Measurements from ENCODE around the gene PRR9. TPM values are rescaled to one million over a fixed set of nuclear protein-coding genes. Genes with fewer than 3 reads are reported as not detected.

Gene PRR9
- total RNA-seq, 1 experiment from 2014 or later: not detected

DNA sequence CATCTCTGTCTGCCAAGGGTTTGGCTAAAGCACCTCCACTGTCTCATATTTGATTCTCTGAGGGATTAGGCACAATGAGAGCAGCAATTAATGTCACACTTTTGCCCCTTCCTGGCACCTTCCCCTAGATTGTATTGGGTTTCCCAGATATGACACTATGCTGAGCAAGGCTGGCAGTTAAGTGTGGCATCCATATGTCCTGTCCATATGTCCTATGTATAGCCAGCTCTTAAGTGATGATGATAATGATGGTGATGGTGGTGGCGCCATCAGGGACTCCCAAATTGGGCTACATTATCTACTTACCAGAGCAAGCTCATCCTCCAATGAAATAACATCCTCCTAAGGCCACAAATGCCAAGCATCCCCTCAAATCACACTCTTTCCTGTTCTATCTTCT, 28.6 kb downstream of the PRR9 start:
- TF ChIP-seq EZH2phosphoT487 (IDR thresholded peaks at IDR 0.05; ENCODE audit: borderline replicate concordance, low read length): no peak
- no peak for TF ChIP-seq EZH2 (IDR thresholded peaks at IDR 0.05; ENCODE audit: low read length, unreplicated experiment)
- TF ChIP-seq, protein P1, sequence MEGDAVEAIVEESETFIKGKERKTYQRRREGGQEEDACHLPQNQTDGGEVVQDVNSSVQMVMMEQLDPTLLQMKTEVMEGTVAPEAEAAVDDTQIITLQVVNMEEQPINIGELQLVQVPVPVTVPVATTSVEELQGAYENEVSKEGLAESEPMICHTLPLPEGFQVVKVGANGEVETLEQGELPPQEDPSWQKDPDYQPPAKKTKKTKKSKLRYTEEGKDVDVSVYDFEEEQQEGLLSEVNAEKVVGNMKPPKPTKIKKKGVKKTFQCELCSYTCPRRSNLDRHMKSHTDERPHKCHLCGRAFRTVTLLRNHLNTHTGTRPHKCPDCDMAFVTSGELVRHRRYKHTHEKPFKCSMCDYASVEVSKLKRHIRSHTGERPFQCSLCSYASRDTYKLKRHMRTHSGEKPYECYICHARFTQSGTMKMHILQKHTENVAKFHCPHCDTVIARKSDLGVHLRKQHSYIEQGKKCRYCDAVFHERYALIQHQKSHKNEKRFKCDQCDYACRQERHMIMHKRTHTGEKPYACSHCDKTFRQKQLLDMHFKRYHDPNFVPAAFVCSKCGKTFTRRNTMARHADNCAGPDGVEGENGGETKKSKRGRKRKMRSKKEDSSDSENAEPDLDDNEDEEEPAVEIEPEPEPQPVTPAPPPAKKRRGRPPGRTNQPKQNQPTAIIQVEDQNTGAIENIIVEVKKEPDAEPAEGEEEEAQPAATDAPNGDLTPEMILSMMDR (conservative IDR thresholded peaks at IDR 0.05; ENCODE audit: low read depth, low read length): no peak
- POLR2A ChIA-PET (ENCODE audit: unreplicated experiment): no interaction called here
- Histone ChIP-seq H3K36me3 (ENCODE audit: low read depth, low read length) (no peaks in the 10 kb centered on the region), H3K4me1 (ENCODE audit: insufficient read depth, low read length) (no peaks in the 10 kb centered on the region), H3K9me3 (ENCODE audit: low read length) (no peaks in the 10 kb centered on the region), H3K27me3 (ENCODE audit: low read length) (peaks cover 35% of the 10 kb centered on the region), H3K27ac (ENCODE audit: low read length) (no peak overlapping the region), H3F3A (ENCODE audit: low read length, unreplicated experiment) (no peaks in the 10 kb centered on the region), H3K4me2 (ENCODE audit: low read length) (no peak overlapping the region), H4K20me1 (ENCODE audit: low read length) (no peaks in the 10 kb centered on the region), H3K4me3 (ENCODE audit: low read length) (no peak overlapping the region), H3K79me2 (ENCODE audit: low read length) (no peaks in the 10 kb centered on the region), H2AFZ (ENCODE audit: low read length) (no peak overlapping the region), H3K9ac (ENCODE audit: low read length) (no peak overlapping the region), H3K9me2 (replicated peaks; ENCODE audit: low read length) (no peaks in the 10 kb centered on the region)
- no peak for ATAC-seq
- BruUV-seq (replicated peaks): no TSS peak
- DNase-seq: no peak
- CTCF ChIA-PET: no interaction called here
- intact Hi-C loops (cut with micrococcal nuclease): no loop called here

DNA sequence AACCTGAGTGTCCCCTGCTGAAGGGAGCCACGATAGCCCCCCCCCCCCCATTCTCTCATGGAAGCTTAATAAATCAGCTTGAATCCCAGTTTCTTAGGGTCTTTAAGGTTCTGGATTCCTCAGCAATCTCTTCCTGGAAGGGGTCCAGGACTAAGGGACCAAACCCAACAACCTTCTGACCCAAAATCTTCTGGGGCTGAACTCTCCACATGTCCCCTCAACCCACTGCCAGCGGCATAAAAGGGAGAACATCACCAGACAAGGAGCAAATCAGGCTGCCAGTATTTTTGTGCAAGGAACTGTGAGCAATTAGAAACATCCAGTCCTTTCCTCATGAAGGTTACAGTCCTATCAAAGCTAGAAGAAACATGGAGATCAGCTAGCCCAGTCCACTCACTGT, 29.4 kb downstream of the PRR9 start:
- peaks cover 37% of the 10 kb centered on the region for H3K27me3 ChIP-seq (ENCODE audit: low read length)
- H3F3A ChIP-seq (ENCODE audit: low read length, unreplicated experiment): no peaks in the 10 kb centered on the region
- H3K79me2 ChIP-seq (ENCODE audit: low read length): no peaks in the 10 kb centered on the region
- POLR2A ChIA-PET (ENCODE audit: unreplicated experiment): no interaction called here
- H3K4me3 ChIP-seq (ENCODE audit: low read length): no peak overlapping the region
- DNase-seq: no peak
- H3K9me2 ChIP-seq (replicated peaks; ENCODE audit: low read length): no peaks in the 10 kb centered on the region
- no peak overlapping the region for H3K4me2 ChIP-seq (ENCODE audit: low read length)
- no peaks in the 10 kb centered on the region for H3K9me3 ChIP-seq (ENCODE audit: low read length)
- no peak overlapping the region for H2AFZ ChIP-seq (ENCODE audit: low read length)
- H4K20me1 ChIP-seq (ENCODE audit: low read length): no peaks in the 10 kb centered on the region
- ATAC-seq: no peak
- TF ChIP-seq EZH2phosphoT487 (IDR thresholded peaks at IDR 0.05; ENCODE audit: borderline replicate concordance, low read length): no peak
- TF ChIP-seq EZH2 (IDR thresholded peaks at IDR 0.05; ENCODE audit: low read length, unreplicated experiment): no peak
- TF ChIP-seq, protein P1 (conservative IDR thresholded peaks at IDR 0.05; ENCODE audit: low read depth, low read length): no peak
- no TSS peak for BruUV-seq (replicated peaks)
- CTCF ChIA-PET: no interaction called here
- intact Hi-C loops (cut with micrococcal nuclease): no loop called here
- no peaks in the 10 kb centered on the region for H3K4me1 ChIP-seq (ENCODE audit: insufficient read depth, low read length)
- H3K36me3 ChIP-seq (ENCODE audit: low read depth, low read length): no peaks in the 10 kb centered on the region
- H3K27ac ChIP-seq (ENCODE audit: low read length): no peak overlapping the region
- H3K9ac ChIP-seq (ENCODE audit: low read length): no peak overlapping the region

DNA sequence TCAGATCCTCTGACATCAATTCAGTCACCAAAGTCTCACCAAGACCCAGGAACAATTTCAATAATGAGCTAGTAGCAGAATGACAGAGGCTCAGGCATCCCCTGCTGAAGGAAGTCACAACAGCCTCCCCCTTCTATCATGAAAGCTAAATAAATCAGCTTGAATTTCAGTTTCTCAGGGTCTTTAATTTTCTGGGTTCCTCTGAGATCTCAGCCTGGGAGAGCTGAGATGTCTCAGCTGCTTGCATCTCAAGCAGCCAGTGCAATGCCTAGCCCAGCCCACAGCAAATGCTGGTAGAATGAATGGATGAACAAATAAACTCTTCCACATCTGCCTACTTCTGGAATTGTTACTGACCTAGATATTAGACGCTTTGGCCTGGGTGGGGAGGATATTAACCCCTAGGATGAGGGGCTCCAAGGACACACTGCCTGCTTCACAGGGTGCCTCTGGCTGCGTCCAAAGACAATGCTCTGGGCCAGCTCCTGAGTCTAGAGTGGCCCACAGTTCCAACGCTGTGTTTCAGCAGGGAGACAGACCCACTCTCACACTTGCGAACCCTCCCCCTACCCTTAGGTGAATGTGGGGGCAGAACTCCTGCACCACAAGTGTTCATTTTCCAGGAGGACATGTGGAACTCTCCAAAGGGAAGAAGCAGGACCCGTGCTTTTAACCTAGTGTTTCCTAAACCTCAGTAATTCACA, 30.9 kb downstream of the PRR9 start:
- intact Hi-C loops (cut with micrococcal nuclease): no loop called here
- Histone ChIP-seq H3K4me3 (ENCODE audit: low read length) (no peak overlapping the region), H3K27ac (ENCODE audit: low read length) (no peak overlapping the region), H3K9ac (ENCODE audit: low read length) (no peak overlapping the region), H2AFZ (ENCODE audit: low read length) (no peak overlapping the region), H3K27me3 (ENCODE audit: low read length) (peaks cover 44% of the 10 kb centered on the region), H3K36me3 (ENCODE audit: low read depth, low read length) (no peaks in the 10 kb centered on the region), H3K9me3 (ENCODE audit: low read length) (no peaks in the 10 kb centered on the region), H3K4me1 (ENCODE audit: insufficient read depth, low read length) (no peaks in the 10 kb centered on the region), H4K20me1 (ENCODE audit: low read length) (no peaks in the 10 kb centered on the region), H3K9me2 (replicated peaks; ENCODE audit: low read length) (no peaks in the 10 kb centered on the region), H3K79me2 (ENCODE audit: low read length) (no peaks in the 10 kb centered on the region), H3F3A (ENCODE audit: low read length, unreplicated experiment) (no peaks in the 10 kb centered on the region), H3K4me2 (ENCODE audit: low read length) (no peak overlapping the region)
- TF ChIP-seq EZH2phosphoT487 (IDR thresholded peaks at IDR 0.05; ENCODE audit: borderline replicate concordance, low read length) (no peak), EZH2 (IDR thresholded peaks at IDR 0.05; ENCODE audit: low read length, unreplicated experiment) (no peak)
- TF ChIP-seq, protein P1 (conservative IDR thresholded peaks at IDR 0.05; ENCODE audit: low read depth, low read length): no peak
- POLR2A ChIA-PET (ENCODE audit: unreplicated experiment): no interaction called here
- BruUV-seq (replicated peaks): no TSS peak
- ATAC-seq (no peak), DNase-seq (no peak)
- CTCF ChIA-PET: no interaction called here

Data from PC-3 (cell line).